ENCODE data around the gene S100A7.
"Not testable (repeated sequence)": the region's sequence is repeated elsewhere in the genome, so short reads cannot be mapped to it uniquely, and the experiment has no call there.

The S100A7 gene

GRCh38 chr1:153430561-153430960 is 29.9 kb downstream of the S100A7 start:
- no peak for DNase-seq (ENCODE audit: low read depth)

GRCh38 chr1:153430166-153430553 is 30.3 kb downstream of the S100A7 start:
- DNase-seq (ENCODE audit: low read depth), result no peak

GRCh38 chr1:153429266-153430165 is 30.9 kb downstream of the S100A7 start:
- no peak for DNase-seq (ENCODE audit: low read depth)

GRCh38 chr1:153428791-153429190 is 31.7 kb downstream of the S100A7 start:
- no peak for DNase-seq (ENCODE audit: low read depth)

- no peak for DNase-seq (ENCODE audit: low read depth)
Observed at GRCh38 chr1:153428073-153428638, 32.3 kb downstream of the S100A7 start.

GRCh38 chr1:153426809-153427208 is 33.6 kb downstream of the S100A7 start:
- DNase-seq (ENCODE audit: low read depth), result no peak

GRCh38 chr1:153422450-153423068 is 37.9 kb downstream of the S100A7 start:
- peak; percentile 40 for DNase-seq (ENCODE audit: low read depth)

GRCh38 chr1:153420306-153420705 is 40.1 kb downstream of the S100A7 start:
- DNase-seq (ENCODE audit: low read depth), result no peak

- DNase-seq (ENCODE audit: low read depth), result not testable (repeated sequence)
Observed at GRCh38 chr1:153419436-153419793, 41.0 kb downstream of the S100A7 start.

GRCh38 chr1:153418758-153419435 is 41.6 kb downstream of the S100A7 start:
- DNase-seq (ENCODE audit: low read depth), result not testable (repeated sequence)

- no peak for DNase-seq (ENCODE audit: low read depth)
Observed at GRCh38 chr1:153417136-153417888, 43.1 kb downstream of the S100A7 start.

GRCh38 chr1:153415850-153416570 is 44.4 kb downstream of the S100A7 start, which contains the start of gene S100A7A:
Gene S100A7A, plus strand, starts transcription at chr1:153416520. Its CDS starts 1,563 bp downstream, at chr1:153418083.
- no peak for DNase-seq (ENCODE audit: low read depth)

GRCh38 chr1:153413961-153414360 is 46.5 kb downstream of the S100A7 start:
- not testable (repeated sequence) for DNase-seq (ENCODE audit: low read depth)

Data from activated T-cell treated with anti-CD3 and anti-CD28 coated beads for 24 hours (primary cell).